GM21737 (cell line): ENCODE data around the gene ANKS1A.

Source experiments
- ATAC-seq: cut with Tn5 transposase; IDR thresholded peaks from one replicate; pipeline ENCODE4 v1.9.1; 2021; ENCODE audit warnings: mild to moderate bottlenecking, moderate library complexity; ENCODE audit not compliant: unreplicated experiment

ANKS1A gene

DNA sequence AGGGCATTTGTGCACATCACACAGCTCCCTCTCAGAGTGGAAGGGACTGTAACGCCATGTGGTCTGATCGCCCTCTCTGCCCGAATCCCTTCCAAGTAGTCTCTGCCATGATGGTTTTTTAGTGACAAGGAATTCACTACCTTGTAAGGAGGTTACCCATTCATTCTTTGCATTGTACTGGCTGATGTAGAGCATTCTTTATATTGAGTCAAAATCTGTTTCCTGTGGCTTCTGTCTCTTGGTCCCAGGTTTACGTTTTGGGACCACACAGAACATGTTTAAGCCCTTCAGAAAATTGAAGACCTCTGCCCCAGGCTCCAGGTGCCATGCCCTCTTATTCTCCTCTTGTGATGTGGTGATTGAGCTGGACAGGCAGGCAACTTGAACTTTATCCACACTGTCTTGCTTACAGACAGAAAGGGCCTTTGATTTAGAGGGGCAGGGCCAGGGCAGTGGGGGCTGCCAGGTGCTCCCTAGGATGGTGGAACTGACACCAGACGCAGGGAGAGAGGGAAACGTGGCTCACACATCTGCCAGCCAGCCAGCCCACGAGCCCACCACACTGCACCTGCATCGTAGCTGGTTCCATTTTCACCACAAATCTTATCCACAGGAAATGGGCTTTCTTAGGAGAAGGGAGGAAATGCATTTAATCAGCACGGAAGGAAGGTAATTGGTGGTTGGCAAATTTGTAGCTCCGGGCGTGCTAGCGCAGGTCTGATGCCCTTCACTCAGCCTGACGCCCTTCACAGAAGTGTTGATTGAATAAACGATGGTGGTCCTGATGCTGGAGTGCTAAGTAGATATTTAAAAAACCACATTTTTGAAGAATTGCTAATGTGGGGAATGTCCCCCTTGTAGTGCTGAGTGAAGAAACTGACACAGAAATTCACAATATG is 173.9 kb downstream of the ANKS1A start:
- ATAC-seq: no peak

DNA sequence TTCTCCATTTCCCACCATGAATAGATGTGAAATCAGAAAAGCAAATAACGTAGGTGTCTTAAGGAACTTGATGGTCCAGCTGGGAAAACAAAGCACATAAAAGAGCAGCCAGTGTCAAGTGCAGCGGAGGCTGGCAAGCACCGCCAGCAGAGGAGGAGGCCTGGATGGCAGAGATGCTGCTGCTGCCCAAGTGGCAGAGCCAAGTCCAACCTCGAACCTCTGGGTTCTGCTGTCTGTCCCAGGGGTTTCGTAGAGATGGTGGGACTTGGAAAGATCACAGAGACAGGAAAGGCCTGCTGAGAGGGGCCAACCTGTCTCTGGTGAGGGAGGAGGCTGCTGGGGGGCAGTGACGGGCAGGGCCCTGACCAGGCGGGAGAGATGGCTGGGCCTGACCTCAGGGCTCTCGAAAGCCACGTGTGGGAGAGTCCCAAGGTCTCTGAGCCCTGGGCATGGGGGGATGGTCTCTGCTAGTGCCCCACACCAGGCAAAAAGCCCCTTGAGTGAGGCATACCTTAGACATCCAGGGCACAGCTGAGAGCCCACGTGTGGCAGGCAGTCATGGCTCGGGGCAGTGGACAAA is 174.7 kb downstream of the ANKS1A start:
- ATAC-seq: no peak

DNA sequence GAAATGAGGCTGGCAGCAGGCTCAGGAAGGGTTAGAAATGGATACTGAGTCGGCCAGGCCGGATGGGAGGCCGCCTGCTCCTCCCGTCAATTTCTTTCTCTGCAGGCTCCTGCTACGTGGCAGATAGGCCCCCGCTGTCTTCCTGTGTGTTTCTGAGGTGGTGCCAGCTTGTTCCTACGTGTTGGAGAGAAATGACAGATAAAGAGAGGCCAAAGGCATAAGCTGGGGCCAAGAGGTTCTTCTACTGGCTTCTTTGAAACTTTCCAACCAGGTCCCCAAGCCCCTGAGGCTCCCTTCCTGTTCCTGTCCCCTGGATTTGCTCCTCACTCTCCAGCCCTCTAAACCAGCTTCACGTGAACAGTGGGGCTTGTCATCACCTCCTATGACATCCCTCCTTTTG is 175.2 kb downstream of the ANKS1A start:
- no peak for ATAC-seq

DNA sequence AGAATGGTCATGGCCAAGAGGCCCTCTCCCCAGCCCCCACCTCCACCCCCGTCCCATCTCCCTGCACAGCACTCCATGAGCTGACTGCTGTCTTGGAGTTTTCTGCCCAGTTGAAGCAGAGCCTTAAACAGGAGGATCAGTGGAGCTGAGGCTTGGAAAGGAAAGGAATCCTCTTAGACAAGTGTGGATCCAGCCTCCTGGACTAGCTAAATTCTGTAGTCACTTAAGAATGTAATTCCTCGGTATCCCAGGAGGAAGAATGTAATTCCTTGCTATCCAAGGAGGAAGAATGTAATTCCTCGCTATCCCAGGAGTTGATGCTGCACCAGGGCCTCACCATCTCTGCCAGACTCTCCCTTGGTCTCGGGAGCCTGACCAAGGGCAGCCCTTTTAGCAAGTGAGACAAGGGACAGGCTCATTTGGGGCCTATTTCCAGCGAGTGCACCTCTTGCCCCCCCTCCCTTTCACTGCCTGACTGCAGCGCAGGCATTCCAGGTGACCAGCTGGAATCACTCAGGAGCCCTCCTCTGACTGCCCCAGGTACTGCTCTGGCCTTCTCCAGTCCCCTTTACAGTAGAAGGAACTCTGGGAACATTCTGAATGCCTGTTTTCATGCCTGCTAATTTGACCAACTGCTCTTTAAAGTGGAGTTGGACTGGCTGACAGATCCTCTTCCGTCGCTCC is 175.8 kb downstream of the ANKS1A start:
- no peak for ATAC-seq

DNA sequence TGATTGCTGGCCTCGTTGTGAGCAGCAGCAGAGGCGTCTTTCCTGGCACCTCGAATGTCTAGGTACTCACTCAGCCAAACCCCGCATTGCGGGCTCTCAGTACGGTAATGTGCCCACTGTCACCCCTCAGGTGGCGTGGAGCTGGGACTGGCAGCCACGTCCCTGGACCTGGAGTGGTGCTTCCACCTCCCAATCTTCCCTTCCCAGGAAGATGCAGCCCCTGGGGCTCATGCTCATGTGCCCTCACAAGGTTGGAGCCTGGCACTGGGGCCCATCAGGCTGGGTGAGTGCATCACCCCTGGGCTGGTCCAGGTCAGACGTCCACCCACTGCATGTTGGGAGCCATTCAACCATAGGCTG is 176.4 kb downstream of the ANKS1A start:
- ATAC-seq: no peak

DNA sequence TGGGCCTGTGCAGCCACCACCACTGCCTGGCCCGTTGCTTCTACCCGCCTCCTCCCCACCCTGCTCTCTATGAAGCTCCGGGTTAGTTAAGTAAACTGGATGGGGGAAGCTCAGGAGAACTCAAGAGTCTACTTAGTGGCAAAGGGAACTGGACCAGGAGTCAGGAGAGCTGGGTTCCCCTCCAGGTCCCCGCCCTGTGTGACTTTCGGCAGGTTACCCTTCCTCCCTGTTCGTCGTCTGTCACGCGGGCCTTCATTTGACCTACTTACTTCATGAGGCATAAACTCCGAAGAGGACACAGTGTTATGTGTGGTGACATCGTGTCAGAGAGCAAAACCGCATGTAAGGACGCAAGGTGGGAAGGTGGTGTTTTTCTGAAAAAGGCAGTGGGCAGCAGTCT is 176.8 kb downstream of the ANKS1A start:
- ATAC-seq: no peak

DNA sequence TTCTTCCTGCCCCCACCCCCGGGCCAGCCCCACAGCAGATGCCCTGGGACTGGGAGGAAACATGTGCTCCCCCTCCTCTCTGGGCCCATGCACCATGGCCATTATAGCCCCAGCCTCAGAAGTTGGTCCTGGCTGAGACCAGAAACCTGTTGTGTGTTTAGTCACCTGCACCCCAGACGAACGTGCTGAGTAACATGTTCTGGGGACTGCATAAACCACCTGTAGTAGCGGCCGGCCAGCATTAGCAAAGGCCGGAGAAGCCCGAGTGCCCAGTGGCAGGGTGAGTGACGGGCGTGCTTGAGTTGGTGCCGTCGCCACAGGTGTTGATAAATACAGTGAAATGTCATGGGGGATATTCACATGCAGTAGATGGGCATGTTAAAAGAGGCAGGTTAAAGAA is 178.2 kb downstream of the ANKS1A start:
- no peak for ATAC-seq

DNA sequence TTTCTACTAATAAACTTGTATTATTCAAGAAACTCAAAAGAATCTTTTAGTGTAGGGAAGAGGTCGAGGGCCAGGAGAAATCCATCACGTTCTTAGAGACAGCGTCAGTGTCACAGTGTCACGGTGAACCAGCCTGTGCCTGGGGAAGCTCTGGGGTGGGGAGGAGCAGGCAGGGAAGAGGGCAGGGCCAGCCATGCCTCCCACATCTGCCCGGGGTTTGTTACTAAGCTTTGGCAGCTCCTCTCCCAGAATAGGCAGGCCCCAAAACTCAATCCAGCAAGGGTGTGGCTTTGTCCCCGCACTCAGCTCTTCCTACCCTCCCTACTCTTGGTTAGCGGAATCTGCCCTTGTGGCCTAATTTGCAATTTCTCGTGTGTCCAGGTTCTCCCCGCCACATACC is 179.2 kb downstream of the ANKS1A start:
- no peak for ATAC-seq

DNA sequence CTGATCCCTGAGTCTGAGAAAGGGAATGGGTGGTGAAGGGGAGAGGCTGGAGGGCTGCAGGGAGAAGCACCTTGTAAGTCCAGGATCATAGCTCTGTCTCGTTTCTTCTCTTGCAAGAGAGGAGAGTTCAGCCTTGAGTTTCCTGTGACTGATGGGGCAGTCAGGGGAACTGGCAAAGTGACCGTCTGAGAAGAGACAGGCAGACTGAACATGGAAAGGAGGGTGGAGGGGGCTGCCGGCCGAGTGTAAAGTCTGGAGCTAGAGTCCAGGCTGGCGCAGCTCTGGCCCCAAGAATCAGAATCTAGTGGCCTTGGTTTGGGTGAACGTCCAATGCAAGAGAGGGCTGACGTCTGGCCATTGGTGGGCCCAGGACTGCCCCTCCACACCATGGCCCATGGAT is 179.6 kb downstream of the ANKS1A start:
- ATAC-seq: no peak

DNA sequence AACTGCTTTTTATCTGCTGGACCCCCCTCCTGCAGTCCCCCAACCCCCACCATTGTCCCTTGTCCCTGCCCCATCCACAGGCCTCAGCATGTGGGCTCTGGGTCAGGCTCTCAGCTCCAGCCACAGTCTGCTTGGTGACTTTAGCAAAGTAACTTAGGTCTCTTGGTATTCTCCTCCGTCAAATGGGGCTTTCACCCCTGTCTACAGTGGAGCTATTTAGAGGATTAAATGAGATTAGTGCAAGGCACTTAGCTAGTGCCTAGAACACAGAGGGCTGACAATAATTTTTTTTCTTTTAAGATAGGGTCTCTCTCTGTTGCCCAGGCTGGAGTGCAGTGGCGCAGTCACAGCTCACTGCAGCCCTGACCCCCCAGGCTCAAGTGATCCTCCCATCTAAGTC is 180.2 kb downstream of the ANKS1A start:
- no peak for ATAC-seq

DNA sequence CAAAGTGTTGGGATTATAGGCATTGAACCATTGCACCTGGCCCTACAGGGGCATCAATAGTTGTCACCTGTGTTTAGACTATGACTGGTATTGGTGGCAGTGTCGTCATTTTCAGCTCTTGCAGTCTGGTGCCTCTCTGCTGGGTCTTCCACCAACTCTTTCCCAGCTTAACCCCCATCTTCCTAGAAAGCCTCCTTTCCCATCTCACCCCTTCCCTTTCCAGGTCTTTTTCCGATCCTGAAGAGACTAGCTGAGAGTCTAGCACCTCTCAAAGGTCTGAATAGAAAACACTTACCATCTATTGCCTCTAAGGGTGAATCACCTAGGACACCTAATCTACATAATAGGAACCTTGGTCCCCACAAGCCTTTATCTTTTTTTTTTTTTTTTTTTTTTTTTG is 181.1 kb downstream of the ANKS1A start:
- no peak for ATAC-seq

DNA sequence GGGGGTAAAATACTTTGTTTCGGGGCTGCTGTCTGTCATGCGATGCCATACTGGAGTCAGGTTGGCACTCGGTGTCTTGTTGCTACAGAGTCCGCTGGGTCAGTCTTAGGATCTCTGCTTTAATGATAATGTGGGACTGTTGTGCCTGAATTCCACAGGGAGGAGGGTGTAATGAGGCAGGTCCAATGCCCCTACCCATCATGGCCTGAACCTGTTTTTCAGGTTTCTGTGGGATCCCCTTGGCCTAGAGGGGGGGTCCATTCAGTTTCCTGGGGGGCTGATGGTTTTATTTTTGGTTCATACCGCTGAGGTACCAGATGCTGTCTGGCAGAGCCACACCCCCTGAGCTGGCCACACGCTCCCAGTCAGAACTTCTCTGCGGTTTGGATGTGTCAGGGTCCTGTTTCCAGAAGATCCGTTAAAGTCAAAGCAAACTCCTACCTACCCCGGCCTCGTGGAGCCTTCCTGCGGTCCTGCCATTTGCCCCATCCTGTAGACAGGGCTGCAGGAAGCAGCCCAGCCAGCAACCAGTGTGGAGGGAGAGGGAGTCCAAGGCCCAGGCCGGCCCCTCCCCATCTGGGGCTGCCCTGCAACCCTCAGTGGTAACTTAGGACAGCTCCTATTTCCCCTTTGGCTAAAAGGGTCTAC is 182.4 kb downstream of the ANKS1A start:
- ATAC-seq: no peak

DNA sequence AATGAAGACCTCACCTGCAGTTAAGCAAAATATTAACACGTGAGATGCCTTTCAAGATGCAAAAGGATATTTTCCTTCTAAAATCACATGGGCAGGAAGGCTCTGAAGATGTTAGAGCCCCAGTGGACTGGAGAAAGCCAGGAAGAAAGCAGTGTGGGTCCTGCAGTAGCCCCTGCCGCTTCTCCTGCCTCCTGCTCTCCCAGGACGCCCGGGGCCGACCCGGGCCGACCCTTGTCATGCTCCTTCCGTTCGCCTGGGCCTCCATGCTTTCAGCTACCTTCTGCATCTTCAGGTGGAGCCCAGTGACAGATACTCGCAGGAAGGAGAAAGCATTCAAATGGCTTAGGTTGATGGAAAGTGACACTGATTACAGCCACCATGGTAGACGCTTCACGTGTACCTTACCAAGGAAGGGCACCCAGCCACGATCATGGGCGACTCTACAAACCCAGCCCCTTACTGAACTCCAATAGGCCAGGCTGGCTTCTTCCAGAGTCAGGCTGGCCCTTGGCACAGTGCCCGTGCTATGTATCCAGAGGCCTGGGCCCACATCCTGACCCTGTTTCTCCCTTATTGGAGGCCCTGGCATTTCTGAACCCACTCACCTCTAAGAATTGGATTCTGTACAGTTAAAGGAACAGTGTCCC is 183.1 kb downstream of the ANKS1A start:
- ATAC-seq: no peak

DNA sequence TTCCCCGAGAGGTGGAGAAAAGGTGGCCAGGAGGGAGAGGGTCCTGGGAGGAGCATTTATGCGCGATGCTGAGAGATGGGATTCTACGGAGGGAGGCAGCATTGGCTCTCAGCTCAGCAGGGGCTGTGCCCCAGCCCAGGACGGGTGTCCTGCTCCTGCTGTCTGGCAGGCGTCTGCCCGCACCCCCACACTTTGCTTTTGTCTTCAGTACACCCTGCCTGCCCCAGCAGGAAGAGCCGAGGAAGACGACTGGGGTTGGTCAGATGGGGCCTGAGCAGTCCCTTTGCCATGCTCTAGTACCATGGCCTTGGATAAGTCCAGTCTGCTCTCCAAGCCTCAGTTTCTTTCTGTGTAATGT is 183.6 kb downstream of the ANKS1A start:
- ATAC-seq: no peak

DNA sequence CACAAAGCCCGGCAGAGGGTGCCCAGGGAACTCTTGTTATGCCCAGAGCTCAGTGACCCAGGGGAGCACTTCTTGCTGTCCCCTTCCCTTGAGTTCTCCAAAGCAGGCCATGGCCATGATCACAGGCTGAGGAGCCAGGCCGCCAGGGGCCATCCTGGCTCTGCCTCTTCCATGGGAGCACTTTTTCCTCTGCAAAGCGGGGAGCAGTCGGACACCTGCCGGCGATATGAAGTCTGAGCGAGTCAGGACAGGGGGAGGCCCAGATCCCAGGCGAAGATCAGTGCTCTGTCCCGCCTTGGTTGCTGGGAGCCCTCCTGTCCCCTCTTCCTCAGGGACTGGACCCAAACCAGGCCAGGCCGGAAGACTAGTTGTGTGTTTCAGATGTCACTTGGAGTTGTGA is 184.2 kb downstream of the ANKS1A start:
- ATAC-seq: no peak

DNA sequence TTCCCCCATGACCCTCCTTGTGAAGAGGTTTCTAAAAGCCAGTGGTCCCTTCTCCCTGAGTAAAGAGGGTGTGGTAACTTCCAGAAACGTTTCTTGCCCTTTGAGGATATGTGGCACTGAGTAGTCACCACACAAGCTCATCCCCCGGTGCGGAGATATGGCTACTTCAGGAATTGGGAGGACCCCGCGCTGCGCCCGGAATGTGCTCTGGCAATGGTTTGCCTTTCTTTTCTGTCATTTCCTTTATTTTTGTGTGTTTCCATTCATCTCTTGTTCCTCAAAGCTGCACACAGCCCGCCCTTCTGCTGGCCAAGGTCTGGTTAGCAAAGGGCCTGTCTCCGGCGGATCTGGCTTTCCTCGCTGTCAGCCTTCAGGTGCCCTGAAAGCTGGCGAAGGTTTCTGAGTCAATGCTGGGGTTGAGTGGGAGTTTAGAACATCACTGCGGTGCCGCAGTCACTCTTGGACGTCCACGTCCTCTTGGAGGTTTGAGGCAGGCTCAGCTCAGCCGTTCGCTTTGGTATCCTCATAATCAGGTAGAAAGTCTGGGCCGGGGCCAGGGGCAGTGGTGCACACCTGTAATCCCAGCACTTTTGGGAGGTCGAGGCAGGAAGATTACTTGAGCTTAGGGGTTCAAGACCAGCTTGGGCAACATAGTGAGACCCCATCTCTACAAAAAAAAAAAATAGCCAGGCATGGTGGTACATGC is 184.9 kb downstream of the ANKS1A start:
- no peak for ATAC-seq

DNA sequence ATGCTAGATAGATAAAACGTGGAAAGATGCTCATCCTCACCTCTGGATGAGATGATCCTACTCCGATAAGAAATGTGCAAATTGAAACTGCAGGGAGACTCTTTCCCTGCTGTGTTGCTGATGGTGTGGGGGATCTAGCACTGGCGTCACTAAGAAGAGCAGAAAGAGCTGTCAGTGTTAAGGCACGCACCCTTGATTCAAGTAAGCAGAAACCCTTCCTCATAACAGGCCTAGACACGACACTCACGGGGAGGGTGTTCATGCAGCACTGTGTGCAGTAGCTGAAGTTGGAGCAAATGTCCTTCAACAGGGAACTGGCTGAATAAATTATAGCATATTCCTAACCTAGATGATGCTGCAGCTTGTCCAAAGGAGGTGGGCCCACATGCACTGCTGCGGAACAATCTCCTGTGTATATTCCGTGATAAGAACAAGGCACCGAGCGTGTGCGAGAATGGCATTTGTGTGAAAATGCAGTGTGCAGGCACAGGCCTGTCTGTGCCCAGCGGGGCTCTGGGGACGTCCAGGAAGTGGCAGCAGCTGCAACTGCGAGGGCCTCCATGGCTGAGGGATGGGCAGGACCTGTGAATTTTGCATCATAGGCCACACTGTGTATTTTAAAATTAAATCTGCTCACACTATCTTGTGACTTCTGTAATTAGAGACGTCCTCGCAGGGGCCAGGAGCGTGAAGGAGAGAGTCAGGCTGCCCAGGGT is 188.1 kb downstream of the ANKS1A start:
- ATAC-seq: no peak

DNA sequence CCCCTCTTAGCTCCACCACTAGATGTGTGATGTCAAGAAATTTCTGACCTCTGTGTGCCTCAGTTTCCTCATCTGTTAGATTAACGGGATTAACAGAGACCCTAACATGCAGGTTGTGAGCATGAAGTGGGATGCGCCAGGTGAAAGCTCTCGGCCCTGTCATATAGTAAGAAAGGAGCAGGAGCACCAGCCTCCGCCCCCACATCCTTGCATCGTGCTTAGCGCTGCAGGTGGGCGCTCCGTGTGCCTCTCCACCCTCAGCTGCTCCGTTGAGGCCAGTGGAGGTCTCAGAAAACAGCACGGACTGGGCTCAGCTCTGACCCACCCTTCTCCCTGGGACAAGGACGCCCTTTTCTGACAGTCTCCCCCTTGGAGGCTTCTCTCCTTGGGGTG is 188.7 kb downstream of the ANKS1A start:
- no peak for ATAC-seq

DNA sequence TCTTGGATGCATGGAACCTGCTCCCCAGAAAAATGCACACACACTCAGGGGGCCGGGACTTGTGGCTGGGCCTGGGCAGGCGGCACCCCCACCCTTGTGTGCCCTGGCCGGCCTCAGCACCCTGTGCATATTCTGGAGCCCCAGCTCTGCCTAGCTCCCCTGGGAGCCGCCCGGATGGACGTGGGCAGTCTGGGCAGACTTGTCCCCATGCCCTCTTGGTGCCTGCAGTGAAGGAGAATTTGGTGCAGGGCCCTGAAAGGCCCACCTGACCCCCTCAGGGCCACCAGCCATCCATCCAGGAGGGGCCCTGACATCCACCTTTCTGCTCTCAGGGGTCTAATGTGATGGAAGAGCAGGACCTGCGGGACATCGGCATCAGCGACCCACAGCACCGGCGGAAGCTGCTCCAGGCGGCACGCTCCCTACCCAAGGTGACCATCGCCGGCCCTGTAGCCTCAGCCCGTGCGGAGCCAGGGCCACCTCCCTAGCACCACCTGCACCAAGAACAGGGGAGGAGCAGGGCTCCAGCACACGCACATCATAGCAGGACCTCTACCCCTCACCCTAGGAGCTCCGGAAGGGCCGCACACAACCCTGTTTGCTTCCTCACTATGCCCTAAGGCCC is 189.3 kb downstream of the ANKS1A start:
- no peak for ATAC-seq

DNA sequence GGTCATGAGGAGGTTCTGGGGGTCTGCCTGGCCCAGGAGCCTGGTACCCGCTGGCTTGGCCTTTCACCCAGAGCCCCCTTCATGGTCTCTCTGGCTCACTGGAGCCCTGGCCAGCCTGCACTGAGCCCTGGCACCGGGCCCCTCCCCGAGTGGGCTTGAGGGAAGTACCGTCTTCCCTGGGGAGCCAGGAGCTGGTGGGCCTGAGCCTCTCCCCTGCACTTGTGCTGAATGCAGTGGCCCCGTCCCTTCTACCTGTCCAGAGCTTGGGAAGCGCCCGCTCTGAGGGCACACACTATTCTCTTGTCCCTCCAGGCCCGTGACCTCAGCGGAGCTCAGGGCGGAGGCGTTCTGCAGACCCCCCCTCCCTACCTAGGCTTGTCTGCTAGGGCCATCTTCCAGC is 189.8 kb downstream of the ANKS1A start:
- no peak for ATAC-seq
